22Rv1 (cell line): ENCODE results near the gene BABAM2.

ENCODE experiments used
- CTCF ChIP-seq: fragments of 450-650 bp; IDR thresholded peaks from 2 replicates; pipeline ENCODE4 v1.5.1; 2017; ENCODE audit warnings: mild to moderate bottlenecking
- ZFX ChIP-seq: fragments of 450-650 bp; IDR thresholded peaks from 2 replicates; pipeline ENCODE4 v1.6.1; 2017; ENCODE audit warnings: antibody characterized with exemption, borderline replicate concordance

GRCh38 chr2:28343971-28344715, 453.6 kb downstream of the BABAM2 start:
- TF ChIP-seq CTCF: no peak
- no peak for TF ChIP-seq ZFX
